Retina (tissue), 1 donor: Measurements from ENCODE around the gene SLF2.

Experiments
- DNase-seq: peaks from one replicate; pipeline ENCODE4 v3.0.0-alpha.2; 2016

Gene SLF2

DNA sequence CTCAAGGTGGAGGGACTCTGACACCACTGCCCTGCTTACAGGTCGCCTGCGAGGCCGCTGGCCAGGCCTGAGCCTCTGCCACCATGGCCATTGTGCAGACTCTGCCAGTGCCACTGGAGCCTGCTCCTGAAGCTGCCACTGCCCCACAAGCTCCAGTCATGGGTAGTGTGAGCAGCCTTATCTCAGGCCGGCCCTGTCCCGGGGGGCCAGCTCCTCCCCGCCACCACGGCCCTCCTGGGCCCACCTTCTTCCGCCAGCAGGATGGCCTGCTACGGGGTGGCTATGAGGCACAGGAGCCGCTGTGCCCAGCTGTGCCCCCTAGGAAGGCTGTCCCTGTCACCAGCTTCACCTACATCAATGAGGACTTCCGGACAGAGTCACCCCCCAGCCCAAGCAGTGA is 89.7 kb downstream of the SLF2 start:
- DNase-seq: no peak

- DNase-seq: no peak
These were observed 91.0 kb downstream of the SLF2 start for GRCh38 chr10:101003639-101004206.

DNA sequence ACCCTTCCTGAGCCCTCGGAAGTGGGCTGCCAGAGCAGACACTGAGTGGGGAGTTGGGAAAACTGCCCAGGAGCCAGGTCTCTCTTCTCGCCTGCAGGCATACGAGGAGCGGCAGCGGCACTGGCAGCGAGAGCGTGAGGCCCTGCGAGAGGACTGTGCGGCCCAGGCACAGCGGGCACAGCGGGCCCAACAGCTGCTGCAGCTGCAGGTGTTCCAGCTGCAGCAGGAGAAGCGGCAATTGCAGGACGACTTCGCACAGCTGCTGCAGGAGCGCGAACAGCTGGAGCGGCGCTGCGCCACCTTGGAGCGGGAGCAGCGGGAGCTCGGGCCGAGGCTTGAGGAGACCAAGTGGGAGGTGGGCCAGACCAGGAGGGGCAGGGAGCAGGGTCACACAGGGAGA is 92.6 kb downstream of the SLF2 start:
- DNase-seq: no peak

DNA sequence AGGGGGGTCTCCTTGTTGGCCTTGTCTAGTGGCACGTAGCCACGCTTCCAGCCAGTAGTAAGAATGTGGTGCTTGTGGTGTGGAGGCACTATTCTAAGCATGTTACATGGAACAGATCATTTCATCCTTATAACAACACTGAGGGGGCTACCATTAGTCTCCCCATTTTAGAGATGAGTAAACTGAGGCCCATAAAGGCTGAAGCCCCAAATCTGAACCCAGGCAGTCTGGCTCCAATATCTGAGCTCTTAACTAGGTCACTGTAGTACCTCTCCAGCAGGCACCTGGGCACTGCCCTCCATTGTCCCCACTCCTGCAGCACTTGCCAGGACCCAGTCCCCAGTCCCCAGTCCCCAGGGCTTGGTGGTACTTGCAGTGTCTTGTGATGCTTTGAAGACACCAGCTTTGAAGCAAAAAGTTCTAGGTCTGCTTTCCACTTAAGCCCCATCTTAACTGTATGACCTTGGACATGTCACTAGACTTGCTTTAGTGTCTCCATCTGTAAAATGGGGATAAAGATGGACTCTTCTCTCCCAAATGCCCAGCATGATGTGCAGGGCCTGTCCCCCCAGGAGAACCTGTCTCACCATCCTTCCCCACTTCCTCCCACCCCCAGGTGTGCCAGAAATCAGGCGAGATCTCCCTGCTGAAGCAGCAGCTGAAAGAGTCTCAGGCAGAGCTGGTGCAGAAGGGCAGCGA is 93.3 kb downstream of the SLF2 start:
- no peak for DNase-seq

- no peak for DNase-seq
These were observed 93.9 kb downstream of the SLF2 start for GRCh38 chr10:101006593-101007098.

GRCh38 chr10:101007099-101007711 is 94.4 kb downstream of the SLF2 start:
- DNase-seq: no peak

- DNase-seq: no peak
These were observed 95.4 kb downstream of the SLF2 start for GRCh38 chr10:101007915-101008822.

- no peak for DNase-seq
These were observed 96.2 kb downstream of the SLF2 start for GRCh38 chr10:101008823-101009423.

GRCh38 chr10:101010329-101010728 is 97.6 kb downstream of the SLF2 start:
- DNase-seq: no peak

DNA sequence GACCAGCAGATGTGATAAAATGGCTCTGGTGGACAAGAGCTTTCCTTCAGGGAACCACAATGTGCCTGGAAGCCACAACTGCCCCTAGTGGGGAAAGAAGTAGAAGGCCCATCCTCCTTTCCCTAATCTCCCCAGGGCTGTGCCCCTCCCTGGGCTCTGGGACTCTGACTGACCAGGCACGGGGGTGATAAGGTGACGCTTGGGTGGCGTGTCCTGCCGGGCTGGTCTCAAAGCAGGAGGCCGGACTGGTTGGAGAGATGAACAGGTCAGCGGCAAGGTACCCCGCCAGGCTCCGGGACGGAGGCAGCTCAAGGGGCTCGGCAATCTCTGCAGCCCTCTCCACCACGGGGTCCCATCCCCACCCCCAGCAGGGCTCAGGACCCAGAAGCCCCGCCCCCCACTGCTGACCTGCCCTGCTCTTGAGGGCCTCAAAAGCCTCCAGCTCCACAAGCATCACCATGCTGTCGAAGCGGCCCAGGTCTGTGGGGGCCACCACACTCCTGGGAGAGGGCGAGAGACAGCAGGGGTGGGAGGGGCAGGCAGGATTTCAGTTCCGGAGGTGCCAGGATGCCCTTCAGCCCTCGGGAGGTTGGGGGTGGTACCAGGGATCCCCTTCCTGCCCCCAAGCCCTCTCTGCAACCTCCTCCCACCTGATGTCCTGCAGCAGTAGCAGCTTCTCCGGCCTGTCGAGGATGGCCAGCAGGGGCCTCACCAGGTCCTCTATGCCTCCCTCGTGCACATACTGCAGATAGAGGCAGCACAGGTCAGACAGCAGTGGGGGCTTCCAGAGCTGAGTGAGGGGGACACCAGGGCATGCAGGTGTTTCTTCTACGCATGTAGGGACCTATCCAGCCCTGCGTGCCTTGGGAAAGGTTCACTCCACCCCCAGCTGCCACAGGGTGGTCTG is 99.0 kb downstream of the SLF2 start:
- DNase-seq: peak; percentile 43

DNA sequence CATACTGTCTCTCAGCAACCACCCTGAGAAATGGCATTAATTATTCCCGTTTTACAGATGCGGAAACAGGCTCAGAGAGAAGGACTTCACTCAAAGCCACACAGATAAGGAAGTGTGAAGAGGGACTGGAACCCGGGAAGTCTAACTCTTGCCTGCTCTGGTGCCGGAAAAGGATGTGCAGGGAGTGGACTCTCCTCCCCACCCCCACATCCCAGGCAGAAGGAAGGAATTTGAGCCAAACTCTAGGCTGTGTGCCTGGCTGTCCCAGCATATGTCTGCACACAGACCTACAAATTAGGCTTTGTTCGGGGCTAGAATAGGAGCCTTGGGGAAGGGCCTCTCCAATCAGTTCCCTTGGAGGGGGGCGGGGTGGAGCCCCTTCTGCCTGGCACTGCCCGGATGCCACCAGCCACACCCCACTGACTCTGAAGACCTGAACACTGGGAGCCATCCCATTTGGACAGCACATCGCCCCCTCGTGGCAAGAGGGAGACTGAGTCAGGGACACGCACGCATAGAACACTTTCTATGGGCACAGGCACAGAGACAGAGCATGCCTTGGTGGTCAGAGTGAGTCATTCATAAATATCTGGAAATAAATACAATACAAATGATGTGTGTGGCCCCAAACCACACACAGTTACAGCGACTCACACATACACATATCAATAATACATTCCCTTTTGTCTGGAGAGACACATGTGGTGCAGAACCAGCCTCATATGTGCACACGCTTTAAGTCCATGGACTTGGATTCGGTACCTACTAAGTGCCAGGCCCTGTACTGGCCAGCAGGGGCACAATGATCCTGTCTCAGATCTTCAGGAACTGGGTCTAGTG is 100.0 kb downstream of the SLF2 start:
- DNase-seq: peak; percentile 85

DNA sequence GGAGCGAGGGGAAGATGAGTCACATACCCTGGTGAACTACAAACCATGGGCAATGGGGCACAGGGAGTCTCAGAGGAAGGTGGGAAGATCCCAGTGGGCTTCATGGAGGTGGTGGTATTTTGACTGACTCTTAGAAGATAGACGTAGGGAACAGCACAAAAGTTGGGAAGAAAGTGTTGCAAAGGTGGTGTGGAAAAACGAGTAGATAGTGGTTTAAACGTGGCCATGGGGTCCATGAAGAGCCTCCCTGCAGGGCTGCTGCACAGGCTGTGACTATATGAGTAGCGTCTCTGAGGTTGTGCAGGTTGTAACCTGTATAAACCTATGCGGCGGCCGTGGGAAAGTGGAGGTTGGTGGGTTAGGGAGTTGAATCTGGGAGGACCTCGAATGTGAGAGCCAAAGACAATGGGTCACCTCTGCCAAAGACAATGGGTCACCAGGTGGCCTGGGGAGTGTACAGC is 100.6 kb downstream of the SLF2 start:
- no peak for DNase-seq

- peak; percentile 91 for DNase-seq
These were observed 101.6 kb downstream of the SLF2 start for GRCh38 chr10:101014230-101014884.
